ENCODE measurements around the gene CYB5R3.
"Not testable (repeated sequence)": the region's sequence is repeated elsewhere in the genome, so short reads cannot be mapped to it uniquely, and the experiment has no call there.

Gene CYB5R3

DNA sequence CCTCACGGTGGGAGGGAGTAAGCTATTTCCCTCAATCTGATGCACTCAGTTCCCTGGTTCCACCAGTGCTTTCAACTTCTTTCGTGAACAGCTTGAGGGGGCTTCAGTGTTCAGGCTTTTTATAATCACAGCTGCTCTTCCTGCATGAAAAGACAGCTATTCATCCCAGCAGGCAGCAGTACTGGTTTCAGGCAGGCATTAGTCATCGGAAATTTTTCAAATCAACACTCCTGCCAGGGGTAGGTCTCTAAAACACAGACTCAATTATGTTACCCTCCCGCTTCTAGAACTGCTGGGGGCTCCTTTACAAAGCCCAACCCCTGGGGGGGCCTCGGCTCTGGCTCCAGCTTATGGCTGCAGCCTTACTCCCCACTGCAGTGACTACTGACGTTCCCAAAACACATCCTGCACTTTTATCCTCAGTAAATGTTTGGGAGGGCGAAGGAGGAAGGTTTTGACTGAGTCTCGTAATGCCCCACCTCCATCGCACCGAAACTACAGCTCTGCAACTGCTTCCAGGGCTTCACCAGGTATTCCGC, 40.3 kb downstream of the CYB5R3 start:
- TF ChIP-seq CTCF (IDR thresholded peaks at IDR 0.05) (no peak), ZFX (IDR thresholded peaks at IDR 0.05; ENCODE audit: borderline replicate concordance) (no peak)
- no peak overlapping the region for H3K27ac ChIP-seq

DNA sequence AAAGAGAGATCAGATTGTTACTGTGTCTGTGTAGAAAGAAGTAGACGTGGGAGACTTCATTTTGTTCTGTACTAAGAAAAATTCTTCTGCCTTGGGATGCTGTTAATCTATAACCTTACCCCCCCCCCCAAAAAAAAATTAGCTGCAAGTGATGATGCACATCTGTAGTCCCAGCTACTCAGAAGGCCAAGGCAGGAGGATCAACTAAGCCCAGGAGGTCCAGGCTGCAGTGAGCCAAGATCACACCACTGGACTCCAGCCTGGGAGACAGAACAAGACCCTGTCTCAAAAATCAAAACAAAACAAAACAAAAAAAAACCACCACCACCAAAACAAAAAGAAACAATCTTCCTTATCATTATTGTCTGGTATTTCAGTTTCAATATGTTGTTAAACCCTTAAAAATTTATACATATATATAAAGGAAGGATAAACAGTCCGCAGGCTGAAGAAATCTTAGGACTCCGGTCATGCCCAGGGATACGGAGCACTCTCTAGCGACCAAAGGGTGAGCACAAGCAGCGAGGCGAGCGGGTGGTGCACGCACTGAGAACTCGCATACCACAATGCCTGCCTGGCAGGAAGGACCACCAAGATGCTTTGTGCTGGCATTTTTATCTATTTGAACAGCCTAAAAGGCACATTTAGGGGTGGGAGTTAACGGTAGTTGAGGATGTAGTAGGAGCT, 40.9 kb downstream of the CYB5R3 start:
- no peak for TF ChIP-seq ZFX (IDR thresholded peaks at IDR 0.05; ENCODE audit: borderline replicate concordance)
- no peak for TF ChIP-seq CTCF (IDR thresholded peaks at IDR 0.05)
- no peak overlapping the region for H3K27ac ChIP-seq

DNA sequence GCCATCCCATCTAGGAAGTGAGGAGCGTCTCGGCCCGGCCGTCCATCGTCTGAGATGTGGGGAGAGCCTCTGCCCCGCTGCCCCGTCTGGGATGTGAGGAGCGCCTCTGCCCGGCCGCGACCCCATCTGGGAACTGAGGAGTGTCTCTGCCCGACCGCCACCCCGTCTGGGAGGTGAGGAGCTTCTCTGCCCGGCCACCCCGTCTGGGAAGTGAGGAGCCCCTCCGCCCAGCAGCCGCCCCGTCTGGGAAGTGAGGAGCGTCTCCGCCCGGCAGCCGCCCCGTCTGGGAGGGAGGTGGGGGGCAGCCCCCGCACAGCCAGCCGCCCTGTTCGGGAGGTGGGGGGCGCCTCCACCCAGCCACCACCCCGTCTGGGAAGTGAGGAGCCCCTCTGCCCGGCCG, 41.6 kb downstream of the CYB5R3 start:
- H3K27ac ChIP-seq = not testable (repeated sequence)

GRCh38 chr22:42604403-42604802, 44.8 kb downstream of the CYB5R3 start:
- H3K27ac ChIP-seq = no peak overlapping the region
- no peak for TF ChIP-seq CTCF (IDR thresholded peaks at IDR 0.05)
- TF ChIP-seq ZFX (IDR thresholded peaks at IDR 0.05; ENCODE audit: borderline replicate concordance) = no peak

DNA sequence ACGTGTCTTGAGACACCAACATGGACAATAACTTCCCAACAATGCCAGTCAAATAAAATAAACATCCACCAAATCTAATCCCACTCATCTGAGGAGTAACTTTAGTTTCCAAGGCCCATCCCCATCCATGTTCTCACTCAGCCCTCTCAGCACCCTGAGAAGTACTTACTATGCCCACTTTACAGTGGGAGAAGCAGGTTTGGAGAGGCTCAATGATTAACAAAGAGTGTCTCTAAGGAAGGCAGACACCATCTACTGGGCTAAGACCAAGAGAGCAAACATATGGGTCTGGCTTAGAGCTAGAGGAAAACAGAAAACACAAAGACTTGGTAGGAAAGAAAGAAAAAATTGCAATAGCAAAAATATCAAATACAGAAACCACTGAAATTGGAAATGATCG, 45.8 kb downstream of the CYB5R3 start:
- no peak overlapping the region for H3K27ac ChIP-seq
- TF ChIP-seq CTCF (IDR thresholded peaks at IDR 0.05) = no peak
- no peak for TF ChIP-seq ZFX (IDR thresholded peaks at IDR 0.05; ENCODE audit: borderline replicate concordance)

- TF ChIP-seq ZFX (IDR thresholded peaks at IDR 0.05; ENCODE audit: borderline replicate concordance) = no peak
- TF ChIP-seq CTCF (IDR thresholded peaks at IDR 0.05) = no peak
- H3K27ac ChIP-seq = no peak overlapping the region
Observed at GRCh38 chr22:42602470-42602869, 46.7 kb downstream of the CYB5R3 start.

- no peak overlapping the region for H3K27ac ChIP-seq
- TF ChIP-seq CTCF (IDR thresholded peaks at IDR 0.05) = no peak
- no peak for TF ChIP-seq ZFX (IDR thresholded peaks at IDR 0.05; ENCODE audit: borderline replicate concordance)
Observed at GRCh38 chr22:42601879-42602465, 47.2 kb downstream of the CYB5R3 start.

Measured in 22Rv1 (cell line).